Suppressor macrophage (primary cell): Measurements from ENCODE around the gene STXBP6.
A peak's percentile ranks its signal among the peaks of the same experiment; 100 is the strongest.

Source experiments
- DNase-seq, 4 experiments: peaks; one replicate each; pipeline ENCODE4 v3.0.0-alpha.2; 2020 to 2022
- total RNA-seq, 17 experiments: gene quantifications; one replicate each; lab custom pipeline; 2026; ENCODE audit warnings: mixed read lengths in 6 of 17, inconsistent platforms in 3 of 17; lab: John Stamatoyannopoulos, UW

The STXBP6 gene
- total RNA-seq = 0 to 3.9 (median 0) reads per million in 17 experiments

GRCh38 chr14:25049568-25050268 lies at the start of gene STXBP6:
TSS of gene STXBP6 (minus strand) at chr14:25050147. CDS start at chr14:24974818, 75,329 bp downstream.
- DNase-seq = peak; percentile 48 to 81 (median 62)

GRCh38 chr14:25097120-25097519 lies 47.2 kb upstream of the STXBP6 start:
- no peak for DNase-seq

- DNase-seq = peak in 1 of 4 experiments; percentile 22
Observed at GRCh38 chr14:25095736-25096437, 45.9 kb upstream of the STXBP6 start.

DNA sequence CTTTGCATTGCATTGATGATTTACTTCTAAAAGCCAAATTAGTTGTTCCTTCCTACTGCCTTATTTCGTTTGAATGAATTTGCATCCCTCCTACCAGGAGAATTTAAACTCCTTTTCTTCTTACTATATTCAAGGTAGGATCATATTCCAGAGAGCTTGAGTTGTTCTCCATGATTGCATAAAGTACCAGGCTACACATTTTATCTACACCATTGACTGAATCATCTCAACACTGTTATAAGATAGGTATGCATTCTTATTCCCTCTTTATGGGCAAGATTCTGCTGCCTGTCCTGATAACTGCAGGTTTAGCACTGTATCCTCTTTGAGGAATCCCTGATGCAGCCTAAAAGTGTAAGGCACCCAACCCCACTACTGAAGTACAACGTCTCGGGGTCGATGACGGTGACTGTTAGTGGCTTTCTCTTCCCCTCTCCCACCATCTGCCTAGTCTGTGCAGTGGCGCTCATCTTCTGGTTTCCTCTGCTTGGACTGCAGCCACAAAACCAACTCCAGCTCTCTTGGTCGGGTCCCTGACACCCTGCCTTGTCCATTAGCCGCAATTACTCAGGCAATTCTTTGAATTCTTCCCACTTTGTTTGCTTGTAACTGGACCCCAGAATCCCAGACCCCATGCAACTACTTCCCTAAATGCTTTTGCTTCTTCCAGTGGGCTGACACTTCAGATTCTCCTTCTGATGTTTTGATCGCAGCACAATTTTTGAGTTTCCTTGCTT lies 44.4 kb upstream of the STXBP6 start:
- no peak for DNase-seq

GRCh38 chr14:25092258-25092740 lies 42.4 kb upstream of the STXBP6 start:
- DNase-seq = no peak

DNA sequence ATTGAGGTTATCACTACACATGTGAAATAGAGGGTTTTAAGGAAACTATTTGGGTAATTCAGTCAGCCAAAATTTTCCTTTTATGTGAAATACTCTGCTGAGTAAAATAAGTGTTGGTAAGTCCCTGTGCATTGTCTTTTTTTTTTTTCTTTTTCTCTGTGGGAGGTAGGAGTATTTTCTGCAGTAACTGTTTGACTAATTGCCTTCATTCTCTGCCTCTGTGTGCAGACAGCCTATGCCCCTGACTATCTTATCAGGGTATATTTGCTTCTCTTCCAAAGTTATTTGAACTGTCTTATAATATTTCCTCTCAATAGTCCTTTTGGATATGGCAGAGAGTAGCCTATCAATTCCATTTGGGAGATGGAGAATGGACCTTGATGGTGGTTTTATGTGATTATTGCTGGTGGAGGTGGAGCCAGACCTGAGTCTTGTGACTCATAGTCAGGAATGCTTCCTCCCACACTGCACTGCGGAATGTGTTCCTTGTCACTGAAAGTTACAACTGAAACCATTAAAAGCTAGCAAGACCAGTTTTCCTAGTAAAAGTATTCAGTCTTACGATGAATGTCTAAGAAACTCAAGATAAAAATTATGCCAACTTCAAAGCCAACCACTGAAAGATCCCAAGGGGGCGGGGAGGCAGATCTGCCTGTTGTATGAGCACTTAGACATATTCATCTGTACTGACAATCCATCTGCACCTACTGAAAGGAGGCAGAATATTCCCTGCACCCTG lies 40.9 kb upstream of the STXBP6 start:
- peak in 1 of 4 experiments; percentile 22 for DNase-seq

- no peak for DNase-seq
Observed at GRCh38 chr14:25090256-25090655, 40.3 kb upstream of the STXBP6 start.

DNA sequence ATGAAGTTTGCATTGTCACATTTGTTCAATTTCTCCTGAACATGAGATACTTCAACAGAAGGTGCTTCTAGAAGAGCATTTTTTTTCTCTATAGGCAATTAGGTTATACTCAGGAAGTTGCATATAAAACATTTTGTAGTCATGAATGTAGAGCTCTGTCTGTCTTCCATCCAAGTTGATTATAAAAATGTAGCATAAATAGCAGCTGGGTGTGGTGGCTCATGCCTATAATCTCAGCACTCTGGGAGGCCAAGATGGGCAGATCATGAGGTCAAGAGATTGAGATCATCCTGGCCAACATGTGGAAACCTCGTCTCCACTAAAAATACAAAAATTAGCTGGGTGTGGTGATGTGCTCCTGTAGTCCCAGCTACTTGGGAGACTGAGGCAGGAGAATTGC lies 39.5 kb upstream of the STXBP6 start:
- no peak for DNase-seq

DNA sequence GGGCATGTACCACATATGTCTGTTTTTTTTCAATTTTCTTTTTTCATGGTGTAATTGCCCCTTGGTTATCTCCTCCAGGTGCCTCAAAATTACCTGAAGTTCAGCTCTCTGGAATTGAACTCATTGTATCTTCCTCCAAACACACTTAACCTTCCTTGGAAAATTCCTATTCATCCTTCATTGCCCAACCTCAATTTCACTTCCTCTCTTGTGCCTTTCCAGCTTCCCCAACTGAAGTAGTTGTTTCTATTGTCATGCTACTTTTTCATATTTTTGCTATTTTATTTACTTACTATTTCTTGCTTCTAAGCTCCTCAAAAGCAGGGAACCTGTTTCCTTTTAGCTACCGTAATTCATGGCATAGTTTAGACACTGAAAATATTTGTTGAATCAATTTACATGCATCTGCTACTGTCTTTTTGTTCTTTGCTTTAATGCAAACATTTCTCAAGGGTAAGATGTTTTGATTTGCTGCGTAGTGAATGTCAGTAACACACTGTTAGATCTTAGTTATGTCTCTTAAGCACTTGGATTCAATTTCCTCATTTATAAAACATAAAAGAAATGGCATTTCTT lies 37.0 kb upstream of the STXBP6 start:
- DNase-seq = peak in 3 of 4 experiments; percentile 32 to 71 (median 51)

DNA sequence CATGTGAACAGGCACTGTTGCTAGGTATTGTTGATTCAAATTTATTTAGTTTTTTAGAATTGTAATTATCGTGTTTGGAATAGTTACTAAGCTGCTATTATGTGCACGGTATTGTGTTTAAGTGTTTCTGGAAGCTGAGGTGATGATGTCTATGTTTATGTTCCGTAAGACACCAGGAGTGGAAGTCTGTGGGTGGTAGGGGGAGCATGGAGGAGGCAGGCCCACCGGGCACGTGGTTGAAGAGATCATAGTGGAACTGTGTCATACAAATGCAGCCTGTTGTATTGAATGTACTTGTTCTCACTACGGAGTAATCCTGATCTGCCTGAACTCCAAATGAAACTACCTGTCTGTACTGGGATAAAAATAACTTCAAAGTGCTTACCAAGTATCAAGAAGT lies 36.1 kb upstream of the STXBP6 start:
- no peak for DNase-seq

DNA sequence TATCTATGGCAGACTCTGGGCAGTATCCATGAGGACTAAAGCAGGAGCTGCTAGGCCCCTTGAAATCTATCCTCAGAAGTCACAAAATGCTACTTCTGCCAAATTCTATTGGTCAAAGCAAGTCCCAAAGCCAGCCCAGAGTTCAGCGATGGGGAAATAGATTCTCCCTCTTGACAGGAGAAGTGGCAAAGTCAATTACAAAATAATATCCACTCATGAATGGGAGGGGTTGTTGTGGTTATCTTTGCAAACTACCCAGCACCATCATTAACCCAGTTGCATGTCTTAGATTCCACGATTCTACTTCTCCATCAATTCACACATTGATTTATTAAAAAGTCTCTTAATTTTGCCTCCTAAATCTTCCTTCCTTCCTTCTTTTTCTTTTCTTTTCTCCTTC lies 30.7 kb upstream of the STXBP6 start:
- peak in 2 of 4 experiments; percentile 26 to 43 for DNase-seq

DNA sequence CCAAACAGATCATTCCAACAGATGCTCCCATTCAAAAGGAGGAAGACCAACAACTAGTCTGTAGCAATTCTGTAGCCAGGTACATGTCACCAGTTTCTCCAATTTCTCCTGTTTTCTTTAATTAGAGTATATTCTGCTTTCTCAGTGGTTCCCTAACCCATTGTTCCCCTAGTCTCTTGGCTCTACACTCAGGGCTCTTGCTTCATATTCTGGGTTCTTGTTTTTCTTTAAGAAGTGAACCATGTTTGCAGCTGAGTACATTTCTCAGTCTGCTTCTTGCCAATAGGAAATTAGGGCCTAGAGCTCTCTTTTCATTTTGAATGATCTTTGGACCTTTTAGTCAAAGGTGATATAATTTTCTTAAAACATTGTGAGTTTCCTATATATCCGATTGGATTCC lies 29.4 kb upstream of the STXBP6 start:
- peak in 3 of 4 experiments; percentile 14 to 66 (median 28) for DNase-seq

GRCh38 chr14:25074099-25074685 lies 24.2 kb upstream of the STXBP6 start:
- no peak for DNase-seq

DNA sequence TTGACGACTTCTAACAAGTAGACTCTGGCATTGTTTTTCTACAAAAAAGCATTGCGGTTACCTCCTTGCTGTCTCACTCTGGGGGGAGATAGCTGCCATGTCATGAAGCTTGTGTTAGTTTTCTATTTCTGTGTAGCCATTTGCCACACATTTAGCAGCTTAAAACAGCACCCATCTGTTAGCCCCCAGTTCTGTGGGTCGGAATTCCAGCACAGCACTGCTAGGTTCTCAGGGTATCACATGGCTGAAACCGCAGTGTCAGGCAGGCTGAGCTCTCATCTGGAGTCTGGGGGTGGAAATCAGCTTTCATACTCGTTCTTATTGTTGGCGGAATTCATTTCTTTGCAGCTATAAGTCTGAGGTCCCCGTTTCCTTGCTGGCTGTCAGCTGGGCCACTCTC lies 19.9 kb upstream of the STXBP6 start:
- DNase-seq = no peak

GRCh38 chr14:25067600-25067999 lies 17.7 kb upstream of the STXBP6 start:
- no peak for DNase-seq

GRCh38 chr14:25062022-25062321 lies 12.0 kb upstream of the STXBP6 start:
- no peak for DNase-seq

DNA sequence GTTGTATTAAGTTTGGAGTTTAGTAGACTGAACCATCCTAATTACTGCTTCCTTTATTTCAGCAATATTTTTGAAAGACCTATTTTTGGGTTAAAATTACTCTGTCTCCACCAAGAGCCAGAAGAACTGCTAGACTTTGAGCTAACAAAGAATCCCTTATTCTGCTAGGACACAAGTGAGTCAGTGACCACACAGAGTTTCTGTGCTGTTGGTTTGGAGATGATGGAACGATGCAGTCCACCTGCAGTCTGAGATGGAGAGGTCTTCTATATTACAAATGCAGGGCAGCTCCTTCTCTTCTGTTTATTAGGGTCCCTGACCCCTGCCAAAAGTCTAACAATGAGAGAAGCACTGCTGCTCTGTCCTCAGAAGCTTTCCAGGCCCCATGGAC lies 6.7 kb upstream of the STXBP6 start:
- no peak for DNase-seq

DNA sequence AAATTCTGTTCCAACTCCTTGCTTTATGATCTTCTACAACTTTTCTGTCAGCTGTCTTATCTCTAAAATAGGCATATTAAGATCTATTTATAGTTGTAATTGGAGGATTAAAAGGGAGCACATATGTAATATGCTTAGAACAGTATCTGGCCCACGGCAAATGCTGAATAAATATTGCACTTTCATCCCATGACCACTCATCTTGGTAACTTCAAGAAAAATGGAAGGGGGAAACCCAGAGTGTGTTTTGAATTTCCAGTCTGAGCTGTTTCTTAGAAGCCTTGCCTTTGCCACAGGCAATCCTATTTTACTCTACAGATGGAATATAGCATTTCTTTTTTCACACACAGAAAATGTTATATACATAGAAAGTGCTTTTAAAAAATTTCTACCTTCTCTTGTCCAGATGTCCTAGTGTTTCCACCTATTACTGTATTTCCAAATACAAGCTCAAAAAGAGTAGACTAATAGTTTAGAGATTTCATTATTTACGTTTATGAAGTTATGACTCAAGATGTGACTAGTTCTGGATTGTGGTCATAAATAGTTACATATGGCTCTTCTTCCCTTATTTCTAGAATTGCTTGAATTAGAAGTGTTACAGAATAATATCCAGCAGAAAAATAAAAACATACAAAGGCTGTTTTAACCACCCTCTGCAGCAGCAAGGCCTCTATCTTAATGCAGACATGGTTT lies 6.2 kb upstream of the STXBP6 start:
- peak in 1 of 4 experiments; percentile 14 for DNase-seq

DNA sequence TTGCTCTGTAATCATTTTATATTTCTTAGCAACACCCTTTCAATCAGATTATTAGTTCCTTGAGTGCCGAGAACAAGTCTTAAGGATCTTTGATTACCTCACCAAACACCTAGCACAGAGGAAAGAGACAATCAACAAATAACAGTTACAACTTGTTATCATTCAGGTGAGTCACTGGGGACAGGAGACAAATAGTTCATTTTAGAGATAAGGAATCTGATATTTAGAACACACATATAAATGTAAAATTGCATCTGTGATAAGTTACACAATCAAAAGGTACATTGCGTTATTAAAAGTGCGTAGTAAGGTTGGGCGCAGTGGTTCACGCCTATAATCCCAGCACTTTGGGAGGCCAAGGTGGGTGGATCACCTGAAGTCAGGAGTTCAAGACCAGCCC lies 5.1 kb upstream of the STXBP6 start:
- DNase-seq = no peak

DNA sequence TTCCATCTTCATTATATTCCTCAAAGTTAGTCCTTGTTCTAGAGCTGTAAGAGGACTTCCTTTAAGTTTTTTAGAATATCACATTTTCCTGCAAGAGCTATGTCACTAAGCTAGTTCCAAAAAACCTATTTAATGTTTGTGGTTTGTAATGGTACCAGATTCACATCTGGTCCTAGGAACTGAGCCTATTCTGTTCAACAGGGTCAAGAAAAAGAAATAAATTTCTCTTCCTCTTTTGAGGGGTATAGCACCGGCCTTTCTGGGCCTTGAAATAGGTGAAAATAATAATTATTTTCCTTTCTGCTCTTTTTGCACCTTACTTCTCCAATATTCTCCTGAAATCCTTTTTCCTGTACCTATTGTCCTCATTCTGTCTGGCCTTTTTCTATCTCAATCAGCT lies 3.6 kb upstream of the STXBP6 start:
- no peak for DNase-seq

GRCh38 chr14:25052921-25053320 lies 3.0 kb upstream of the STXBP6 start:
- no peak for DNase-seq
